Measurements from ENCODE around the gene RCBTB1. TPM values are rescaled to one million over a fixed set of nuclear protein-coding genes. Genes with fewer than 3 reads are reported as not detected.

RCBTB1 gene
- total RNA-seq, 1 donor from 2014 or later = 21.6 TPM

- H3K4me1 ChIP-seq = peaks cover 30% of the 10 kb centered on the region
- H3K9me3 ChIP-seq (replicated peaks) = no peaks in the 10 kb centered on the region
- no peak overlapping the region for H3K4me3 ChIP-seq
- DNase-seq = no peak
- H3K36me3 ChIP-seq = no peaks in the 10 kb centered on the region
- H3K27ac ChIP-seq (replicated peaks) = no peak overlapping the region
- no peak for TF ChIP-seq CTCF (IDR thresholded peaks at IDR 0.05; ENCODE audit: borderline replicate concordance)
- H3K27me3 ChIP-seq (ENCODE audit: low read depth) = no peaks in the 10 kb centered on the region
- intact Hi-C loops (cut with micrococcal nuclease) = no loop called here
These were observed 2.0 kb upstream of the RCBTB1 start for GRCh38 chr13:49587311-49587847.

- no peak for TF ChIP-seq CTCF (IDR thresholded peaks at IDR 0.05; ENCODE audit: borderline replicate concordance)
- H3K27me3 ChIP-seq (ENCODE audit: low read depth) = no peaks in the 10 kb centered on the region
- H3K4me1 ChIP-seq = peaks cover 30% of the 10 kb centered on the region
- intact Hi-C loops (cut with micrococcal nuclease) = no loop called here
- peaks cover 5% of the 10 kb centered on the region for H3K36me3 ChIP-seq
- H3K9me3 ChIP-seq (replicated peaks) = no peaks in the 10 kb centered on the region
- no peak overlapping the region for H3K27ac ChIP-seq (replicated peaks)
- DNase-seq = no peak
- no peak overlapping the region for H3K4me3 ChIP-seq
These were observed 1.4 kb upstream of the RCBTB1 start for GRCh38 chr13:49586717-49587116.

- no peak for TF ChIP-seq CTCF (IDR thresholded peaks at IDR 0.05; ENCODE audit: borderline replicate concordance)
- Histone ChIP-seq H3K4me1 (peaks cover 30% of the 10 kb centered on the region), H3K4me3 (peak overlapping the region; percentile 82), H3K36me3 (peaks cover 15% of the 10 kb centered on the region), H3K27me3 (ENCODE audit: low read depth) (no peaks in the 10 kb centered on the region), H3K9me3 (replicated peaks) (no peaks in the 10 kb centered on the region), H3K27ac (replicated peaks) (peak overlapping the region; percentile 87)
- intact Hi-C loops (cut with micrococcal nuclease) = no loop called here
- no peak for DNase-seq
These were observed 581 bp downstream of the RCBTB1 start for GRCh38 chr13:49584771-49585182.

GRCh38 chr13:49580980-49581680 is 4.2 kb downstream of the RCBTB1 start:
- H3K27me3 ChIP-seq (ENCODE audit: low read depth) = no peaks in the 10 kb centered on the region
- peaks cover 21% of the 10 kb centered on the region for H3K36me3 ChIP-seq
- H3K4me3 ChIP-seq = no peak overlapping the region
- no peak for TF ChIP-seq CTCF (IDR thresholded peaks at IDR 0.05; ENCODE audit: borderline replicate concordance)
- H3K4me1 ChIP-seq = peaks cover 45% of the 10 kb centered on the region
- DNase-seq = no peak
- no peaks in the 10 kb centered on the region for H3K9me3 ChIP-seq (replicated peaks)
- intact Hi-C loops (cut with micrococcal nuclease) = no loop called here
- no peak overlapping the region for H3K27ac ChIP-seq (replicated peaks)

- TF ChIP-seq CTCF (IDR thresholded peaks at IDR 0.05; ENCODE audit: borderline replicate concordance) = no peak
- DNase-seq = no peak
- intact Hi-C loops (cut with micrococcal nuclease) = no loop called here
These were observed 5.9 kb downstream of the RCBTB1 start for GRCh38 chr13:49579501-49579900.

More at GRCh38 chr13:49579501-49579900, 5.9 kb downstream of the RCBTB1 start:
- H3K27ac ChIP-seq (replicated peaks) = no peak overlapping the region
- H3K9me3 ChIP-seq (replicated peaks) = no peaks in the 10 kb centered on the region
- H3K4me1 ChIP-seq = peaks cover 30% of the 10 kb centered on the region
- no peaks in the 10 kb centered on the region for H3K27me3 ChIP-seq (ENCODE audit: low read depth)
- no peak overlapping the region for H3K4me3 ChIP-seq
- H3K36me3 ChIP-seq = peaks cover 21% of the 10 kb centered on the region

Data from left ventricle myocardium inferior (tissue), 1 donor.